ENCODE measurements around the gene SKAP2. TPM values are rescaled to one million over a fixed set of nuclear protein-coding genes. Genes with fewer than 3 reads are reported as not detected.
A peak's percentile ranks its signal among the peaks of the same experiment; 100 is the strongest.

SKAP2 gene, protein sequence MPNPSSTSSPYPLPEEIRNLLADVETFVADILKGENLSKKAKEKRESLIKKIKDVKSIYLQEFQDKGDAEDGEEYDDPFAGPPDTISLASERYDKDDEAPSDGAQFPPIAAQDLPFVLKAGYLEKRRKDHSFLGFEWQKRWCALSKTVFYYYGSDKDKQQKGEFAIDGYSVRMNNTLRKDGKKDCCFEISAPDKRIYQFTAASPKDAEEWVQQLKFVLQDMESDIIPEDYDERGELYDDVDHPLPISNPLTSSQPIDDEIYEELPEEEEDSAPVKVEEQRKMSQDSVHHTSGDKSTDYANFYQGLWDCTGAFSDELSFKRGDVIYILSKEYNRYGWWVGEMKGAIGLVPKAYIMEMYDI
- 2.7 and 5.2 TPM in 2 replicates for polyA plus RNA-seq (2011; rRNA removed)
- polyA minus RNA-seq (2011; rRNA and poly(A)+ RNA removed): 4.6 and 5.7 TPM in 2 replicates

DNA sequence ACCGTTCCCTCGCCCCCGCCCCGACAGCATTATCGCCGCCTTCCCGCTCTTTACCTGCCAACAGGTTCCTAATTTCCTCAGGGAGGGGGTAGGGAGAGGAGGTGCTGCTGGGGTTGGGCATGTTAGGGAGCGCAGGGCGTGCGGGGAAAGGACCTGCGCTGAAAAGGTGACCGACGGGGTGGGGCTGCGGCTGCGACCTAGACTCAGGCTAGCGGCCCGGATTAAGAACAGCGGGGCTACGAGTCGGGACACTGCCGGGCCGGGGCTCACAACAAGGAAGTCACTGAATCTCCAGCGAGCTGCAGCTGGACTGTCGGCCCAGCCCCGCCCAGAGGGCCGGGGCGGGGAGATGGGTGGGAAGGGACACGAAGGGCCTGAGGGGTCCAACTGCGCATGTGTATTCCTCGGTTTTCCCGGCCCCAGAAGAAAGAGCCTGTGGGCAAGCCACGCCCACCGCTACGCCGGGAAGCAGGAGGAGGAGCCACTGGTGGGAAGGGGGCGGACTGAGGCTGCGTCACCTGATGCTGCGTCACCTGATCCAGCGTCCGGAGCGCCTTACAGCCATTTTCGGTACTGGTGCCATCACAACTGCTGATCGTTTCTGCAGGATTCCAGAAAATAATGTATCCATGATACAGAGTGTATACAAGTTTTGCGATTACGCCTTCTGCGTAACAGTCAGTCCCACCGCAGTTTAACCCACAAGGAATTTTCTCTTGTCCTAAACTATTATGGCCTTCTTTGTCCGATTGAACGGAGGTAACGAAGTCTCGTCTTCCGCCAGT, at the start of gene SKAP2:
TSS of gene SKAP2 (minus strand) at position 282 of the 785 bp plus-strand sequence. CDS start at position 121, 161 bp downstream.
- TF ChIP-seq, protein P1, sequence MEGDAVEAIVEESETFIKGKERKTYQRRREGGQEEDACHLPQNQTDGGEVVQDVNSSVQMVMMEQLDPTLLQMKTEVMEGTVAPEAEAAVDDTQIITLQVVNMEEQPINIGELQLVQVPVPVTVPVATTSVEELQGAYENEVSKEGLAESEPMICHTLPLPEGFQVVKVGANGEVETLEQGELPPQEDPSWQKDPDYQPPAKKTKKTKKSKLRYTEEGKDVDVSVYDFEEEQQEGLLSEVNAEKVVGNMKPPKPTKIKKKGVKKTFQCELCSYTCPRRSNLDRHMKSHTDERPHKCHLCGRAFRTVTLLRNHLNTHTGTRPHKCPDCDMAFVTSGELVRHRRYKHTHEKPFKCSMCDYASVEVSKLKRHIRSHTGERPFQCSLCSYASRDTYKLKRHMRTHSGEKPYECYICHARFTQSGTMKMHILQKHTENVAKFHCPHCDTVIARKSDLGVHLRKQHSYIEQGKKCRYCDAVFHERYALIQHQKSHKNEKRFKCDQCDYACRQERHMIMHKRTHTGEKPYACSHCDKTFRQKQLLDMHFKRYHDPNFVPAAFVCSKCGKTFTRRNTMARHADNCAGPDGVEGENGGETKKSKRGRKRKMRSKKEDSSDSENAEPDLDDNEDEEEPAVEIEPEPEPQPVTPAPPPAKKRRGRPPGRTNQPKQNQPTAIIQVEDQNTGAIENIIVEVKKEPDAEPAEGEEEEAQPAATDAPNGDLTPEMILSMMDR (IDR thresholded peaks at IDR 0.05; ENCODE audit: insufficient read depth, low read depth, low read length): no peak
- POLR2A ChIA-PET: no interaction called here

DNA sequence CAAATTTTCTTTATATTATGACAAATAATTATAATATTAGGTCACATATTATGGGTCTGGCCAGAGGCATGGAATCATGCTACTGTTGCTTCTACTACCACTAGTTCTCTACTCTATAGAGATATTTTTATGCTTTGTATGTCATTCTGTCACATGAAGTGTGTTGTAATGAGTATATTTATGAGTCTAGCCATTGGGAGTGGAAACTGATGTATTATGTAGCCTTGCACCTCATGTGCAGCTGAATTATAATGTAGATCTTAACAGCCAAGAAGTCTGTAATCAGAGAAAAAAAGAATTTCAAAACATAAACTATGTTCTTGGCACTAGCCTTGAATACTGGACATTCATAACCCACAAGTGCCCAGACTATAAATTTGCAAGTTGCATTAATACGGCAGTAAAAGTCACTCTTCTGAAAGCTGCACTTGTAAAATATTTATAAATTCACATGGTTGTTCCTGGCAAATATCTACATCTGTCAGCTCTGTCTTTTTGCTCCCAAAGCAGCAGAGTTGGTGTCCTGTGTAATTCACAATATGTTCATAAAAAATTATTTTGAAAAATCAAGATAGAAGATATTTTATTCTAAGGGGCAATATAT, 48.6 kb upstream of the SKAP2 start:
- H3K4me3 ChIP-seq (ENCODE audit: low read depth, low read length): no peak overlapping the region
- TF ChIP-seq, protein P1 (IDR thresholded peaks at IDR 0.05; ENCODE audit: insufficient read depth, low read depth, low read length): no peak
- ChIA-PET POLR2A (no interaction called here), CTCF (no interaction called here)
- no peaks in the 10 kb centered on the region for H3K27me3 ChIP-seq (ENCODE audit: control insufficient read depth, insufficient read depth, low read length)
- DNase-seq (ENCODE audit: low read depth): no peak
- no peaks in the 10 kb centered on the region for H3K36me3 ChIP-seq (ENCODE audit: control insufficient read depth, insufficient read depth, low read length)

More for the DNA sequence above, at the start of gene SKAP2:
- Histone ChIP-seq H3K4me3 (ENCODE audit: low read depth, low read length) (peak within 1 kb of the TSS; percentile 87), H3K27me3 (ENCODE audit: control insufficient read depth, insufficient read depth, low read length) (no peaks in the 10 kb centered on the region), H3K36me3 (ENCODE audit: control insufficient read depth, insufficient read depth, low read length) (no peaks in the 10 kb centered on the region)
- CTCF ChIA-PET: interaction anchor here (2.1 to 3.1 kb wide), 2 partner anchors 11 to 279 kb away, joined by 11 to 12 read pairs; partner anchors contain the start of gene HOXA5
- peak; percentile 95 for DNase-seq (ENCODE audit: low read depth)

DNA sequence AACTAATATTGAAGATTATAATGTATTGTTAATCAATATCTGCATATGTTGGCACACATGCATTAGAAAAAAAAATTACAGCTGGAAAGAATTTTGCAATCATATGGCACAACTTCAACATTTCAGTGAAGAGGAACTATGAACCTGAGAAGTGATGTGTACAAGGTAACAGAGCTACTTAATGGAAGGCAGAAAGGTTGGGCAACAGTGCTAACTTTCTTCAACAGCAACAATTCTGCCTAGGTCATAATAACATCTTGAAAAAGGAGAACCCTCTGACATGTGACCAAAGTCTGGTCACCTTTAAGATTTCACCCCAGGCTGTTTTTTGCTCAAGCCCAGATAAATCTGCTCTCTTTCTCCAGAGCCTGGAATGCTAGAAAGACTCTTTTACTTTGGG, 47.9 kb upstream of the SKAP2 start:
- ChIA-PET POLR2A (no interaction called here), CTCF (no interaction called here)
- TF ChIP-seq, protein P1 (IDR thresholded peaks at IDR 0.05; ENCODE audit: insufficient read depth, low read depth, low read length): no peak
- no peak overlapping the region for H3K4me3 ChIP-seq (ENCODE audit: low read depth, low read length)
- DNase-seq (ENCODE audit: low read depth): no peak
- no peaks in the 10 kb centered on the region for H3K27me3 ChIP-seq (ENCODE audit: control insufficient read depth, insufficient read depth, low read length)
- no peaks in the 10 kb centered on the region for H3K36me3 ChIP-seq (ENCODE audit: control insufficient read depth, insufficient read depth, low read length)

DNA sequence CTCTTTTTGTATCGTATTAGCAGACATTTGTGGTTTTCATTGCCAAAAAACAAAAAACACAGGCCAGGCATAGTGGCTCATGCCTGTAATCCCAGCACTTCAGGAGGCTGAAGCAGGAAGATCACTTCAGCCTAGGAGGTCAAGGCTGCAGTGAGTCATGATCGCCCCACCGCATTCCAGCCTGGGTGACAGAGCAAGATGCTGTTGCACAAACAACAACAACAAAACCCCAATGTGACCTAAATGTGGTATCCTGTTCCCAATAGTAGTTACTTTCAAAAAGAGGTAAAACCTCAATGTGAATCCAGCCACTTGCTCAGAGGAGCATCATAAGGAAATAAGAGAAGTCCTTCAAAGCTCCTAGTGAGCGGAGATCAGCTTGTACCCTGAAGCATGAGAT, 45.8 kb upstream of the SKAP2 start:
- Histone ChIP-seq H3K27me3 (ENCODE audit: control insufficient read depth, insufficient read depth, low read length) (no peaks in the 10 kb centered on the region), H3K4me3 (ENCODE audit: low read depth, low read length) (no peak overlapping the region), H3K36me3 (ENCODE audit: control insufficient read depth, insufficient read depth, low read length) (no peaks in the 10 kb centered on the region)
- CTCF ChIA-PET: interaction anchor here (1.3 kb wide), 1 partner anchor 19 kb away, joined by 3 read pairs; no protein-coding TSS in a partner anchor
- TF ChIP-seq, protein P1 (IDR thresholded peaks at IDR 0.05; ENCODE audit: insufficient read depth, low read depth, low read length): no peak
- POLR2A ChIA-PET: no interaction called here
- DNase-seq (ENCODE audit: low read depth): peak; percentile 39

DNA sequence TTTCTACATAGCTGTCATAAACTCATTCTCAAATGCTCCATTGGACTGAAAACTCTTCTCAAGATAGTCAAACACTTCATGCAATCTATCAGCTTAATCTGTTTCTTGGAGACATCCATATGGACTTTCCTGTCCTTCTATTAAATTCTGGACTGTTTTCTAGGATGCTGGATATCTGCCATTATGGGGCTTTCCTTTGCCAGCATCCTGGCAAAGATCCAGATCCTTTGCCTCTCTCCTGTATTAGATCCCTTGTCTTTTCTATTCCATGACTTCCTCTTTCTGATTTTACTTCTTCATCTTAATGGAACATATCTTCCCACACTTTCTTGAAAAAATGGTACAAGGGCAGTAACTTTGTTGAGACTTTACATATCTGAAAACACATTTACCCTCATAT, 35.9 kb upstream of the SKAP2 start:
- POLR2A ChIA-PET: no interaction called here
- Histone ChIP-seq H3K36me3 (ENCODE audit: control insufficient read depth, insufficient read depth, low read length) (no peaks in the 10 kb centered on the region), H3K27me3 (ENCODE audit: control insufficient read depth, insufficient read depth, low read length) (no peaks in the 10 kb centered on the region), H3K4me3 (ENCODE audit: low read depth, low read length) (no peak overlapping the region)
- no peak for DNase-seq (ENCODE audit: low read depth)
- TF ChIP-seq, protein P1 (IDR thresholded peaks at IDR 0.05; ENCODE audit: insufficient read depth, low read depth, low read length): no peak
- CTCF ChIA-PET: no interaction called here
